DOHH2 (cell line): ENCODE measurements around the gene MAGEA9.

Experiments
- EZH2phosphoT487 ChIP-seq: fragments of 200-600 bp; sonication (generic); IDR thresholded peaks from 2 replicates; pipeline ENCODE4 v1.6.1; 2017; ENCODE audit warnings: borderline replicate concordance, mild to moderate bottlenecking, antibody characterized with exemption, low read length, moderate library complexity, mixed read lengths
- TF ChIP-seq, protein P1 (sequence below): fragments of 200-600 bp; sonication (generic); IDR thresholded peaks from one replicate; pipeline ENCODE4 v1.5.1; 2014; ENCODE audit warnings: antibody characterized with exemption, mild to moderate bottlenecking, low read depth, low read length; ENCODE audit not compliant: poor library complexity, severe bottlenecking

DNA sequence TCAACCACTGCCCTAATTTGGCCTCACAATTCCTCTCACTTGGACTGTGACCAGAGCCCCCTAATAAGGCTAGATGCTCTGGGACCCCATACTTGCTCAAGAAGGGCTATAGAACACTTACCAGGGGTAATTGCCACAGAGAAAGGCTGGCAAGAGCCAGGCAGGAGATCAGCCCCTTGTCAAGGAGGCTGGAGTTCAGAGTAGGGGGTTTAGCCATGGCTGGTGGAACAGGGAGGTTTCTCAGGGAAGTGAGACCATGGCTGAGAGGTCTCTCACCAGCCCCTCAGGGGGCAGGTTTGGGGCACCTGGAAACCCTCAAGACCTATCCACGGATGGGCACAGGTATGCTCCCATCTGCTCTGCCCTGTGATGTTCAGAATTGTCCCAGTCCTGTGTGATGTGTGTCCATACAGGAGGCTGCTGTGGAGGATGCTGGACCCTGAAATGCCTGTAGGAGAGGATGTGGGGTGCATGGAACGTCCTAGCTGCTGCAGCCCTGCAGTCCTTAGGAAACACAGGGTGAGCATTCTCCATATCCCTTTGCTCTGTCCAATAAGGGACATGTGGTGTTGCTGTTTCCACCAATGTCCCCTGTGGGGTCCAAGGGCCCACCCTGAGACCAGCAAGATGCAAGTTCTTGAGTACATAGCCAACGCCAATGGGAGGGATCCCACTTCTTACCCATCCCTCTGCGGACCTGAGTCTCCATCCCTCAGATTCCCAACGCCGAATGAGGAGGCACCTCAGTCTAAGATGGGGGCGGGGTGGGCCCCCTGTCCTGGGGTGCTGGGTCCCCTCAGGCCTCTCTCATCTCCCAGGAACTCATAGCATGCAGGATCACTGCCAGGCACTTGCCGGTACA lies 24.3 kb upstream of the MAGEA9 start:
- TF ChIP-seq, protein P1, sequence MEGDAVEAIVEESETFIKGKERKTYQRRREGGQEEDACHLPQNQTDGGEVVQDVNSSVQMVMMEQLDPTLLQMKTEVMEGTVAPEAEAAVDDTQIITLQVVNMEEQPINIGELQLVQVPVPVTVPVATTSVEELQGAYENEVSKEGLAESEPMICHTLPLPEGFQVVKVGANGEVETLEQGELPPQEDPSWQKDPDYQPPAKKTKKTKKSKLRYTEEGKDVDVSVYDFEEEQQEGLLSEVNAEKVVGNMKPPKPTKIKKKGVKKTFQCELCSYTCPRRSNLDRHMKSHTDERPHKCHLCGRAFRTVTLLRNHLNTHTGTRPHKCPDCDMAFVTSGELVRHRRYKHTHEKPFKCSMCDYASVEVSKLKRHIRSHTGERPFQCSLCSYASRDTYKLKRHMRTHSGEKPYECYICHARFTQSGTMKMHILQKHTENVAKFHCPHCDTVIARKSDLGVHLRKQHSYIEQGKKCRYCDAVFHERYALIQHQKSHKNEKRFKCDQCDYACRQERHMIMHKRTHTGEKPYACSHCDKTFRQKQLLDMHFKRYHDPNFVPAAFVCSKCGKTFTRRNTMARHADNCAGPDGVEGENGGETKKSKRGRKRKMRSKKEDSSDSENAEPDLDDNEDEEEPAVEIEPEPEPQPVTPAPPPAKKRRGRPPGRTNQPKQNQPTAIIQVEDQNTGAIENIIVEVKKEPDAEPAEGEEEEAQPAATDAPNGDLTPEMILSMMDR, result no peak
- TF ChIP-seq EZH2phosphoT487, result no peak
